Colonic mucosa (tissue), 2 donors: ENCODE measurements around the gene PKD2. TPM values are rescaled to one million over a fixed set of nuclear protein-coding genes. Genes with fewer than 3 reads are reported as not detected.

ENCODE experiments used
- total RNA-seq, 2 donors: library from RNA; stranded (reverse); fragmentation: NEBNext Ultra II Directional in 1 of 2; extraction: Animal tissue kit (Norgen Biotek cat#: 25700) in 1 of 2; gene quantifications; one replicate each; pipeline ENCODE4 v1.2.1, GENCODE V29; 2021
- donor health status: DM: no; HTN: no; CAD: no.
- donor health status: DM: no; HTN: no; CAD: no.

Gene PKD2
- total RNA-seq, 2 donors from 2014 or later, result 5.9 to 9.2 TPM

Other genes starting within 250 kb of the PKD2 start
- gene IBSP, start 208.1 kb upstream of the PKD2 start, total RNA-seq, result not detected
- gene MEPE, start 174.7 kb upstream of the PKD2 start, total RNA-seq, result not detected
- gene SPP1, start 31.9 kb upstream of the PKD2 start, total RNA-seq, result 10 to 100 TPM in 1 of 2 donors, 1 to 10 TPM in 1; 3.9 to 11.6 TPM
- gene ABCG2, start 151.0 kb downstream of the PKD2 start, total RNA-seq, result 10 to 100 TPM in 1 of 2 donors, 1 to 10 TPM in 1; 7.5 to 18.8 TPM